Measurements from ENCODE around the gene CDK15.

The CDK15 gene

DNA sequence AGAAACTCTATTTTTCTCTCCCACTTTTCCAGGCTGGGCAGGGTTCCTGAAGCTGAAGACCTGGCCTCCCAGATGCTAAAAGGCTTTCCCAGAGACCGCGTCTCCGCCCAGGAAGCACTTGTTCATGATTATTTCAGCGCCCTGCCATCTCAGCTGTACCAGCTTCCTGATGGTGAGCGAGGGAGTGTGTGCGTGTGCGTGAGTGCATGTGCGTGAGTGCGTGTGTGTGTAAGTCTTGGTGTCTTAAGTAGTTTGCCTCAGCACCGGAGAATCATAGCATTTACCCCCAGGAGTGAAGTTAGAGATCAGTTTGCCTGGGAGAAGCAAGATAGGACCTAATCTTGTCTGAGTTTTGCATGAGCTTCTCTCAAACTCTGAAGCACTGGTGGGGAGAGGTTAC, 73.7 kb downstream of the CDK15 start:
- no peak for DNase-seq

DNA sequence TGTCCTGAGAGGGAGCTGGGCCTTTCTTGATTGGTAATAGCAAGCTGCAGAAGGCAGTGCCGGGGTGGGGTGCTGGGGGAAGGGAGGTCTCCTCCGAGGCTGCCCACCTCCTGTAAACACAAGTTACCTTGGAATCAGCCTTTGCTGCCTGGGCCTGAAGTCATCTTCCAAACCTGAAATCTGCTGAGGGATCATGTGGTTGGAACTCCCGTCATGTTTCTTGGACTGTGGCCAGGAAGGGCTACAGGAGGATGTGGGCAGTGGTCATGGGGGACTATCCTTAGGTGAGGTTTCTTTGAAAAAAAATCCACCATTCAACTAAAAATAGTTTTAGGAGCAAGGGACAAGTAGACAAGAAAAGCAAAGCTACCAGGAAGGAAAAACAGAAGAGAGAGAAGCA, 74.2 kb downstream of the CDK15 start:
- DNase-seq = no peak

DNA sequence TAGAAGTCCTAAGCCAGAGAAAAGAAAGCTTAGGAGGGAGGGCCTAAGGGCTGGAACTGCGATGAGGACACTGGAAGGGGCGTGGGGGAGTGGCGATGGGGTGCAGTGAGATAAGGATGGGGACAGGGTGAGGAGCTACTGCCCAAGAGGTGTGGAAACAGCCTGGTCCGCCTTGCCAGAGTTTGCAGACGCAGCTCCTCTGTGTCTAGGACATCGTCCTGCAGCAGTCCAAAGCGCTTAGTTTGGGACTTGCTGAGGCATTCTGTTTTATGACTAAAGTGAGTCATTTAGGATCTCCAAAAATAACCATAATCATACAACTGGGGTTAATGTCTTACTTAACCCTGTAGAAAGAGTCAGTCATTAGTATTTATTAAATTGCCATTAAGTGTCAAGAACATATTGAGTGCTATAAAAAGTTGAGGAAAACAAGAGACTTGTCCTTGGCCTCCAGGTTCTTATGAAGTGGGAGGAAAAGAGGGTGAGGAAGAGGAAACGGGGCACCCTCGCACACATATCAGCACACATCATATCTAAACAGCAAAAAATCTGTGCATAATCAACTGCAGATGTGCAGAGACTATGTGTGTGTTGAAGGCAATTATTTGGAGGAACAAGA, 74.8 kb downstream of the CDK15 start:
- DNase-seq = no peak

DNA sequence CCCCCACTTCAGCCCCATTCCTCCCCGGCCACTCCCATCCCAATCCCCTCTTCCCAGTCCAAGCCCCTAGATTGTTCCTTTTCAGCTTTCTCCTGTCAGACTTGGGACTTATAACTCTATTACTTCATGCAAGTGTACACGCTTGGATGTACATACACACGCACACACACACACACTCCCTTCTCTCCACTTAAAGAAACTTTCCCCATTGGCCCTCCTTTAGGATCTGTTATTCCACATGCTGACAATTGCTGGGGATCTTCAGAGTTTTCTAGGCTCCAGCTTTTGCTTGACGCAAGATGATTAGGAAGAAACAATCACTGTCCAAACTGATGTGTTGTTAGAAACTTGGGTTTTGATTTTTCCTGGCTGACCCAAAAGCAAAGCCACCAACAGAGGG, 75.4 kb downstream of the CDK15 start:
- DNase-seq = no peak

DNA sequence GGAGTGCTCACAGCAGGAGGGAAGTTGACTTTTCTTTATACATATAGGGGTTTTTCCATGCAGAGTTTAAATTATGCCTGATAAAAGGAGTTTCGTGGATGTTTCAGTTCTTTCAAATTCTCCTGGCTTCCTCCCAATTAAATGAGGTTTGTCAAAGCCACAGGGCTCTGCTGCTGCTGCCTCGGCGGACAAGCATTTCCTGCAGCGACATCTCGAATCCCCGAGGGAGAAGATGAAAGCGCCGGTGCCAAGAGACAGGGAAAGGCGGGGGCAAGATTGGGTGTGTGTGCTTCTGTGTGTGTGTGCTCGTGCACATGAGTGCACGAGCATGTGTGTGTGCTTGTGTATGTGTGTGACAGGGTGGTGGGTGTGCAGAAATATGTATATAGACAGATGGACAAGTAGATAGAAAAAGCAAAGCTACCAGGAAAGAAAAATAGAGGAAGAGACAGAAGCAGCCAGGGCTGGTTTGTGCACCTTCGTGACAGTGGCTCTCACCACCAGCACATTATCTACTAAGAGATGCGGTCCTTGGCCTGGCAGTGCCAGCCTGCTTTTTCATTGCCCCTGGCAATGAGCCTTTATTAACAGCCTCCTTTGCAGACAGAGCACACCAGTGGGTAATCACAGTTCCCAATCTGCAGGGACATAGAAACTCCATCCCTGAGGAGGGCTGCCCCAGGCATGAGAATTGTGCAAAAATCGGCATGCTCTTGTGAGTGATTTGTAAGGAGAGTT, 76.2 kb downstream of the CDK15 start:
- DNase-seq = peak; percentile 63

DNA sequence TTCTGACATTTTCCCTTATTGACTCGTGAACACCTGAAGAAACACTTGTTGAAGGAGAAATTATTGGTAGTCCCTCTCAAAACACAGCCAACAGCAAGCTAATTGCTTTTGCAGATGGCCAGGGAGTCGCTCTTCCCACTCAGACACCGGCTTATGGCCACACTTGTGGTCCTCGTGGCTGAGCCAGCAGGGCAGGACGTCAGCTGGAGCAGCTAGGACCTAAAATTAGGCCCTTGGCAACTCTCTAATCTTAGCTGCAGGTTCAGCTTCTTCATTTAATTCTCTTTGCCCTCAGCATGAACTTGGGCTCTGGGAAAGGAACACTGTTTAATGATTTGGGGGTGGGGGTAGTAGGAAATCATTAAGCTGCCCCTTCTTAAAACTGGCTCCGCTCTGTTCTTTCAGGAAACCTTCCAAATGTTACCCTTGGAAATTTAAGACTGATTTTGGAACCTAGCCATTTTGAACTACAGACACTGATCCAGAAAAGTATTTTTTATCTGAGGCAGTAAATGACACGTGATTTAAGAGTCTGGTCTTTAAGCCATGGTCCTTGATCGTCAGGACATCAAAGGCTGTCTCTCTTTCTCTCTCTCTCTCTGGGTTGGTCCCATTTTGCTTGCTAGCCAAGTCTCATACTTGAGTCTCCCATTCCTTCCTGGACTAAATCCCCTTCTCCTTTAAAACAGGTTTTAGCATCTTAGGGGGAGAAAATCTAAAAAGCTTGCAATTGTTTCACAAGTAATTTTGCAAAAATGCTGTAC, 77.5 kb downstream of the CDK15 start:
- DNase-seq = no peak

DNA sequence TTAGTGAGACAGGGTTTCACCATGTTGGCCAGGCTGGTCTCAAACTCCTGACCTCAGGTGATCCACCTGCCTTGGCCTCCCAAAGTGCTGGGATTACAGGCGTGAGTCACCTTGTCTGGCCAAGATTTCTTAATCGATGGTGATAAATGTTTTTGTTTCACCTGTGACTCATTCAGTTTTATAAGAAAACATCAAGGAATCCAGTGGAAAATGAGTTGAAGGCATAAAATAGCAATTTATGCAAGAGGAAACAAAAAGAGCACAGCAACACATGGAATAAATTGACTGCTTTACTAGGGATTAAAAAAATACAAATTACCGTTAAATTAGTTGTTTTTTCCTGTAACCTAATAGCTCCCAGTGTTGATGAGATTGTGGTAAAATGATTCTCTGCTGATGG, 80.2 kb downstream of the CDK15 start:
- DNase-seq = no peak

DNA sequence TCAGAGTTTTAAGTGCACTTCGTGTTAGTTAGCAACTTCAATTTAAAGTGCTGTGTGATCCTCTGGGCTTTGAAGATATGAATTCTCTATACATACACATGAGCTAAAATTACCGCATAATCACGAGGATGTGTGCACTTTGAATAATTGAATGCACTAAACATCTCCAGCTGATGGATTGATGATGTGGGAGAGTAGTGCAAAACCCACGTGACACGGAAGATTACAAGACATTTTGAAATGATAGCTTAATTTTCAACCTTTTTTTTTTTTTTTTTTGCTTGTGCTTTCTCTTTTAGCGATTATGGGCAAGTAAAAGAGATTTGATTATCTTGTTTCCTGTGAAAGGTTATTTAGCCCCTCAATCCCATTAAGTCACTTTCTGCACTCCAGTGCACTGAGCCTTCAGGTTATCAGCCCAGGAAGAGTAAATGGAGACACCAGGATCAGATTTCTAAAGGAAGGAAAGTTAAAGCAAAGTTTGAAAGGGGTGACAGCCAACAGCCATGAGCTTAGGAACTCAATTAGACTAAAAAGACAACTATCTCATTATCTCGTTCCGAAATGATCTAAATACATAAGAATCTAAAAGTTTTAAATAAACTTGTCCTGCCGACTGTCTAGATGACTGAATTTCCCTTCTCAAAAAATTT, 81.6 kb downstream of the CDK15 start:
- DNase-seq = peak; percentile 68

DNA sequence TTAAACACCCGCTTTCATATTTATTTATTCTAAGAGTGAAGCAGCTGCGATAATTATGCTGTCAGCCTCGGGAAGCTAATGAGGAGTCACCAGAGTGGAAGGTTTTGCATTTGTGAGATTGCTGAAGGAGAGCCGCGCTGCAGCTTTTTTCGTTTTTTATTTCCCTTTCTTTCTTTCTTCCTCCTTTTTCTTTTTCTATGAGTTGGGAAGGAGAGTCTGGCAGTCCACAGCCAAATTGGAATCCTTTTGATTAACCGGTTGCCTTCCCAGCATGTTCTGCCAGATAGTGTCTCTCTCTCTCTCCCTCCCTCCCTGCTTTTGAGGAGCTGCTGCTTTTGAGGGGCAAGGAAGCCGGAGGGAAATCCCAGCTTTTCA, 82.1 kb downstream of the CDK15 start:
- no peak for DNase-seq

DNA sequence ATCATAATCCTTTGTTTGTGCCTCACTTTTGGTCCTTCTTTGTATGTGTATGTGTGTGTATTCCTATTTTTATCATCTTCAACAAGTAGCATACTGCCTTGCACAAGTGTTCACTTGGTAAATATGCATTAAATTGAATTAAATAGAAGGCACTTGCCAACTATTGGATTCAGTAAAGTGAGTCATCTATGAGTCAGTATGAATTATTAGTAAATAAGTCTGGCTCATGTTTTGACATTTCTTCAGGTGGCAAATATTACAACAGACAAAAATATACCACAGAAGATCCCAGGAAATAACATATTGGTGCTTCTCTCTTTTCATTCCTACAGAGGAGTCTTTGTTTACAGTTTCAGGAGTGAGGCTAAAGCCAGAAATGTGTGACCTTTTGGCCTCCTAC, 84.1 kb downstream of the CDK15 start:
- no peak for DNase-seq

DNA sequence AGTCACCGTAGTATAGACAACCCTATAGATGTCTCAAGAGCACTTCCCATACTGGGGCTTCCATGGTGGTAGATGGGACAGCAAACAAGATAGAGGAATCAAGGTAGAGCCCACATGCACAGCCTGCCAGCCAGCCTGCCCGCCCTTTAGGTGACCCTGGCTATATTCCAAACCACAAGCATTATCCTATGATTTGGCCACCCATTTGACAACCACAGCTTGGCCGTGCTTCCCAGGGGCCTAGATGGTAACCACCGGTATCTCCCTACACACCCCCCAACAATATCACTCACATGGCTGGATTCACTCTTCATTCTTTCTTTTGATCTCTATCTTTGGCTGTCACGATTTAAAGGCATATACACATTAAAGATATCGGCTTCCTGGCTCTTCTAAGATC, 85.3 kb downstream of the CDK15 start:
- DNase-seq = no peak

DNA sequence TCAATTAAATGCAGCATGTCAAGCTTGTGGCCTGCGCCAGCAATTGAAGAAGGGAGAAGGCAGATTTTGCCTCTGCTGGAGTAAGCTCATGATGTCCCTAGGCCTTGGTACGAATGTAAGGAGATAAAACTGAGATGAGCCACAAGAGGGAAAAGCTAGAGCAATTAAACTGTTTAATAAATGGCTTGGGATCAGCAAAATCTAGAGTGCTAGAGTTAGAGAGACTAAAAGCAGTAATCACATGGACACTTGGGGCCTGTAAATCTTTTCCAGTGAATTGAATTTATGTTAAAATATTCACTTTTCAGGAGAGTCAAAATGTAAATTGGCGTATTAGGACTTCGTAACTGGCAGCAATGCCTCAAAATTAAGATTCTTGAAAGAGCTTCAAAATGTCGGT, 86.2 kb downstream of the CDK15 start:
- DNase-seq = no peak

DNA sequence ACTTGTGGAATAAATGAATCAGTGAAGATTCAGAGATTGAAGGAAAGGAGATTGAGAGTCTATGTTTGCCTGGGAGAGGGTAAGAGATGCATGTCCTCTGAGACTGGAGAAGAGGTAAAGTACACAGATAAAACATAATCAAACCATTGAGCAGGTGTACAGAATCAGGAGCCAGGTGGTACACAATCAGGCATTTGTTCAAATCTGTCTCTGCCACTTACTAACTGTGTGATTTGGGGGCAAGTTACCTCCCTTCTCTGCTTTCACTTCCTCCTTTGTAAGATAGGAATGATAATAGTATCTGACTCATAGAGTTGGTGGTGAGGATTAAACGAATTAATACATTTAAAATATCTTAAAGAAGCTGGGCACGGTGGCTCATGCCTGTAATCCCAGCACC, 94.0 kb downstream of the CDK15 start:
- peak; percentile 9 for DNase-seq

DNA sequence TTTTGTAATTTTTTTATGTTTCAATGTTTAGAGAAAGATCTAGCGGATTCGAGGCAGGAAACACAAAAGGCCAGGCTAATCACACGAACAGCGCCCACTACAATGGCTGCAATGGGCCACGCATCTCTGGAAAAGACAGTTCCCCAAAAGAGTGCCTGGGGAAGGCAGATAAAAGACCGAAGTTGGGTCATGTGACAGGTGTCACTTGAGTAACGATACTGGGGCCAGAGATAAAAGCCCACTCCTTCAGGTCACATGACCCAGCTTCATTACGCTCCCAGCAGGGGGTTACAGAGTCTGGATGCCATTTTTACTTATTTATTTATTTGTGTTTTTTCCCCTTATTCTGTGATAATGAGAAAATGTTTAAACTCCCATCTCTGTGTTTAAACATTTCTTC, 95.4 kb downstream of the CDK15 start:
- no peak for DNase-seq

DNA sequence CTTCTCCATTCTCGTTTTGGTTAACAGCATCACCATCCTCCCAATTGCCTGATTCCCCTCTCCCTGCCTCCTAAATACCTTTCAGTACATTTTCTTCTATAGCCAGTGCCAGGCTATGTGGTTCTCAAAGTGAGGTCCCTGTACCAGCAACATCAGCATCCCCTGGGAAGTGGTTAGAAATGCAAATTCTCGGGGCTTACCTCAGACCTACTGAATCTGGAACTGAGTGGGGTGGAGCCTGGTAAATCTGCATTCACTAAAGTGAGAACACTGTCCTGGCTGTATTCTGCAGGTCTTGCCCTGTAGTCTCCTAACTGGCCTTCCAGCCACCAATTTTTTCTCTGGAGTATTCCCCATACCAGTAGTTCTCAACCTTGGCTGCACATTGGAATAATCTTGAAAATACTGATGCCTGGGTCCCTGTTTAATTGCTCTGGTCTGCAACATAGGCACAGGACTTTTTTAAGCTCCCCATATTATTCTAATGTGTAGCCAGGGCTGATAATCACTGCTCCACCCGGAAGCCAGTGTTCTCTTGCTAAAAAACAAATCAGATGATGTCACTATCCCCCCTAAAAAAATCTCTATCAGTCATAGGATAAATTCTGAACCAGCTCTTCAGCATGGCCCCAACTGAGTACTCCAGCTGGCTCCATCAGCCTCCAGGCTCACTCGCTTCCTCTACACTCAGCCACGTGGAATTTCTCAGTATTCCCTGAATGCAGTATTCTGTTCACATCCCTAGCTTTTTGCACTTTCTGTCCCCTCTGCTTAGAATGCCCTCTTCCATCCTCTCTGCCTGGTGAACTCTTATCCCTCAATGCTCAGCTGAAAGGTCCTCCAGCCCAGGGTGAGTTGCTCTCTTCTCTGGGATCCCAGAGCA, 98.4 kb downstream of the CDK15 start:
- DNase-seq = no peak

DNA sequence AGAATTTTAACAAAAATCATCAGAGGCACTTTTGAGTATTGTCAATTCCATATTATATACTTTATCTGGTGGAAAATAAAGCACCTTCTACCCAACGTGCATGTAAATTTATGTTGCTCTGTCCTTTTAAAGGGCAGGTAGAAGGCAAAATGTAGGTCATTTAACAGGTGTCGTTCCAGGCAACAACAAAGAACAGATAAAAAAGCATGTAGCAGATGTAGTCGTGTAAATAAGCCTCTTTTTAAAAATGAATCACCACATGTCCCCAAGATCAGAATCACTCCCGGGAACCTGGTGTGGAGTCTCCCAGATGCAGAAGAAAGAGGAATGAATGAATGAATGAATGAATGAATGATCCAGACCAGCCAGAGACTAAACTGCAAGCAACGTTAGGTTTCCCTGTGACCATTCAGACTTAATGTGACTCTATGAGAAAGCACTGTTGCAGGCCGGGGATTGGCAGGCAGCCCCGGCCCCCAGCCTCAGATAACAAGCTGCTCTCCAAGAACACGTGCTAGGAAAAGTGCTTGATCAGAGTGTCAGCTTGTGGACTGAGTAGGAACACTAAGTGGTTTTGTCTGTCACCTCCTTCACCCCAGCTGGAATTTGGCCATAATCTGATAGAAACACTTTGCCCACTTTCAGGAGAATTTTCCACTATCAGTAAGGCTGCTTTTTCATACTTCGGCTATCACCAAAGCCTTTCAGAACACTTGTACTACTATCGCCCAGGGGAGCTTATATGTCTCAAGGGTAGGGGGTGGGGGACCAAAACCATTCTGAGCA, 100.6 kb downstream of the CDK15 start:
- no peak for DNase-seq

DNA sequence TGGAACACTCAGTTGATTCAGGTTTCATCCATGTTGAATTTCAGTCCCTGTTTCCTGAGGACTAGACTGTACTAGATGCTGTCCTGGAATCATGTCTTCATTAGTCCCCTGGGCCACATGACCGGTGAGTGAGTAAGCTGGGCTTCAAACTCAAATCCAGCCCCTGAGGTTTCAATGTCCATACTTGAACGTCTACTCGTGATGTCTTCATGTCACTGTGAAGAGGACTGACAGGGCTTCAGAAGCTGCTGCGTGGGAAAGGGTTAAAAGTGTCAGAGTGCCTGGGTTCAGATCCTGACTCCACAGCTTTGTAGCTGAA, 101.2 kb downstream of the CDK15 start:
- no peak for DNase-seq

DNA sequence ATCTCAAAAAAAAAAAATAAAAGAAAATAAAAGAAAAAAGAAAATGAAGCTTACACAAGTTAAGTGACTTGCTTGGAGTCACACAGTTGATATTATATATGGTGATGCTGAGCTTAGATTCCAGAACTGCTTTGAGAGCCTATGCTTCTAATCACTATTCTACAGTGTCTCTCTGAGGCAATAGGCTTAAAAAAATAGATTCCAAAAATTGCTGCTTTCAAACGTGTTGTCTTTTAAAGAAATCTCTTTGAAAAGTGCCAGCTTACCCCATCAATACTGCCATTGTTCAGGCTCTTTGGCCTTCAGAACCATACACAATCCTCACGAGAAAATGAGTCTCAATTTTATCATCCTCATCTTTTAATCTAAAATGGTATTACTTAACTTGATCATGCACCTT, 102.6 kb downstream of the CDK15 start:
- DNase-seq = no peak

DNA sequence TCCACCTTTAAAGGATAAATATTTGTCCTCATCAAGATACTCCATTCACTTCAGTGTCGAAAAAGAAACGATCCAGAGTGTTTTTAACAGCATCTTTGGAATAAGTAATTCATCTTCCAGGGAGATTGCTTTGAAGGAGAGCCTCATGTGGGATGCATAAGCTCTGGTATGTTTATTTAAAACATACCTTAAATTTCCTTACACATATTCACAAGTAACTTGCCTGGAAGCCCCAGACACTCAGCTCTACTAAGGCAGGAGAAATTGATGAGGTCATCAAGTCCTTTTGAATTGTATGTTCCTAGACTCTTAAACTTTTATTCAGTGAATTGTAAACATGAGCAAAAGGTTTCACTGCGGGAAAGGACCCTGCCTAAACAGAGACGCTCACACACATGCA, 103.0 kb downstream of the CDK15 start:
- no peak for DNase-seq

DNA sequence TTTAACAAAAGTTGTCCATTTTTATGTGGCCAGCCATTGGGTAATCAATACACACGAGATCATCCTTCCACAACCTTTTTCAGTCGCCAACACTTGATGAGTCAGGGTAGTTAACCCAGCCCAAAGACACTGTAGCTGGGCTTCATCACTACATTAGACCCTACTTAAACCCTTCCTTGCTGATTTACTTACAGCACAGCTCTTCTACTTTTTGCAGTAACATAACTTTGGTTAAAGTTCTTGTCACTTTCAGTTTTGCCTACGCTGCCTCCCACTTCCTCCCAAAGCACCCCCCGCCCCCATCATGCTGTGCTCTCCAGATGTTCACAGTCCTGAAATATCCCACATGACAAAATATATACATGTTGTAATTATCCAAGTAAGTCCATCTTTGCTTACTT, 103.6 kb downstream of the CDK15 start:
- DNase-seq = no peak

DNA sequence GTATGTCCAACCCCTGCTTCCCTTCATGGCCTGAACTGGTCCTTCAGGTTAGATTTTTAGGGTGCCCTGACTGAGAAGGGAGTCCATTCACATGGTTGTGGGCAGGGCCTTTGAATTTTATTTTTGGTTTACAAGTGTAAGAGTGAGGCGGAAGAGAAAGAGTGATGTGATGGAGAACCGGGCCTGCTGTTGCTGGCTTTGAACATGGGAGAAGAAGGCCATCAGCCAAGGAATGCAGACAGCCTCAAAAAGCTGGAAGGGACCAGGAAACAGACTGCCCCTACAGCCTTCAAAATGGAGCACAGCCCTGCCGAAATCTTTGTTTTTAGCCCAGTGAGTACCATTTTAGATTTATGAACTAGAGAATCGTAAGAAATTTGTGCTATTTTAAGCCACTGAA, 105.0 kb downstream of the CDK15 start:
- no peak for DNase-seq

DNA sequence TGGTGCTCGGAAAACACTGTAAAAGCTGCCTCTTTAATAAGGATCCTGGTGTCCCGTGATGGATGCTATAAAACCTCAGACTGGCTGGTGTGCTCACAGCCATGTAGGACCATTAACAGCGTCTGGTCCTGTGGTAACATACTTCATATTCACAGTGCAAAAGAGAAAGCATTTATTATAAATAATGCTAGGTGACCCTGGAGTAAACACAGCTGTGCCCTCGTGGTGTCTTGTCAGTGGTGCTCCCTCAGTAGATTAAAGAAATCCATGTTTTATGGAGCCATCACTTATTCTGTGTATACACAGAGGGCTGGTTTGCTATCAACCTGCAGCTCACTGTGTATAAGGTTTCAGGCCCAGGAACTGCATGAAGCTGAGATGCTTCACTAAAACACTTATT, 106.9 kb downstream of the CDK15 start:
- DNase-seq = no peak

Measured in NCI-H1436 (cell line).